GM06990 (cell line): ENCODE data around the gene CMTM1.
A peak's percentile ranks its signal among the peaks of the same experiment; 100 is the strongest.

Source experiments
- DNase-seq: peaks from one replicate; pipeline ENCODE4 v3.0.0-alpha.2; 2011; ENCODE audit not compliant: insufficient read length; ENCODE audit errors: extremely low read depth
- H3K27me3 ChIP-seq: replicated peaks from 2 replicates; pipeline ENCODE4 v1.6.0; 2011; ENCODE audit warnings: low read length; ENCODE audit not compliant: control insufficient read depth, insufficient read depth
- H3K36me3 ChIP-seq: 2 replicates; pipeline ENCODE4 v1.5.1; 2011; ENCODE audit warnings: low read length; ENCODE audit not compliant: control insufficient read depth, insufficient read depth
- H3K4me3 ChIP-seq: replicated peaks from 2 replicates; pipeline ENCODE4 v1.5.1; 2011; ENCODE audit warnings: low read depth, mild to moderate bottlenecking, control low read depth, low read length
- TF ChIP-seq, protein P1 (sequence below): IDR thresholded peaks from 2 replicates; pipeline ENCODE4 v1.5.1; 2011; ENCODE audit warnings: low read length, control low read depth, mild to moderate bottlenecking, inconsistent platforms; ENCODE audit not compliant: insufficient read depth, poor library complexity, severe bottlenecking

CMTM1 gene

DNA sequence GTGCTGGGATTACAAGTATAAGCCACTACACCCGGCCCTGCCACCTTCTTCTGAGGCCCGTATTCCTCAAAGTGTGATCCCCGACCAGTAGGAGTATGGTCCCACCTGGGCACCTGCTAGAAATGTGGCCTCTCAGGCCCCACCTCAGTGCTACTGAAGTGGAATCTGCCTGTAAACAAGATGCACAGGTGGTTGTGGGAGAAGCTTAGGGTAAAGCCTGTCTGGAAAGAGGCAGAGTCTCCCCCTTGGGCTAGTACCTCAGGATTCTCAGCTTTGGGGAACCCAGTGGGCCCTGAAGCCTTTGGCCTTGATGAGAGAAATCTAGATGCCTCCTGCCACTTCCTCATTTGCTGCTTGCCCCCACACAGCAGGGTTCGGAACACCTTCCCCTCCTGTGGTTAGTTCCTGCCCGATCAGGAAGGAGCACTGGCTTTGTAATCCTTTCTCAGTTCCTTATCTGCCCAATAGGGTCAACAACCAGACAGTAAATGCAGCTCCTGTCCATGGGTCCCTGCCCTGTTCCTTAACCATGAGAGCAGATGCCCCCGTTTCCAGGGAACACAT is 41.6 kb upstream of the CMTM1 start:
- DNase-seq, result peak; percentile 79
- TF ChIP-seq, protein P1, sequence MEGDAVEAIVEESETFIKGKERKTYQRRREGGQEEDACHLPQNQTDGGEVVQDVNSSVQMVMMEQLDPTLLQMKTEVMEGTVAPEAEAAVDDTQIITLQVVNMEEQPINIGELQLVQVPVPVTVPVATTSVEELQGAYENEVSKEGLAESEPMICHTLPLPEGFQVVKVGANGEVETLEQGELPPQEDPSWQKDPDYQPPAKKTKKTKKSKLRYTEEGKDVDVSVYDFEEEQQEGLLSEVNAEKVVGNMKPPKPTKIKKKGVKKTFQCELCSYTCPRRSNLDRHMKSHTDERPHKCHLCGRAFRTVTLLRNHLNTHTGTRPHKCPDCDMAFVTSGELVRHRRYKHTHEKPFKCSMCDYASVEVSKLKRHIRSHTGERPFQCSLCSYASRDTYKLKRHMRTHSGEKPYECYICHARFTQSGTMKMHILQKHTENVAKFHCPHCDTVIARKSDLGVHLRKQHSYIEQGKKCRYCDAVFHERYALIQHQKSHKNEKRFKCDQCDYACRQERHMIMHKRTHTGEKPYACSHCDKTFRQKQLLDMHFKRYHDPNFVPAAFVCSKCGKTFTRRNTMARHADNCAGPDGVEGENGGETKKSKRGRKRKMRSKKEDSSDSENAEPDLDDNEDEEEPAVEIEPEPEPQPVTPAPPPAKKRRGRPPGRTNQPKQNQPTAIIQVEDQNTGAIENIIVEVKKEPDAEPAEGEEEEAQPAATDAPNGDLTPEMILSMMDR, result peak; percentile 3
- no peaks in the 10 kb centered on the region; the same call in 1 of the 2 replicates for H3K36me3 ChIP-seq
- H3K4me3 ChIP-seq, result no peak overlapping the region
- H3K27me3 ChIP-seq, result no peaks in the 10 kb centered on the region; the same call in 1 of the 2 replicates

DNA sequence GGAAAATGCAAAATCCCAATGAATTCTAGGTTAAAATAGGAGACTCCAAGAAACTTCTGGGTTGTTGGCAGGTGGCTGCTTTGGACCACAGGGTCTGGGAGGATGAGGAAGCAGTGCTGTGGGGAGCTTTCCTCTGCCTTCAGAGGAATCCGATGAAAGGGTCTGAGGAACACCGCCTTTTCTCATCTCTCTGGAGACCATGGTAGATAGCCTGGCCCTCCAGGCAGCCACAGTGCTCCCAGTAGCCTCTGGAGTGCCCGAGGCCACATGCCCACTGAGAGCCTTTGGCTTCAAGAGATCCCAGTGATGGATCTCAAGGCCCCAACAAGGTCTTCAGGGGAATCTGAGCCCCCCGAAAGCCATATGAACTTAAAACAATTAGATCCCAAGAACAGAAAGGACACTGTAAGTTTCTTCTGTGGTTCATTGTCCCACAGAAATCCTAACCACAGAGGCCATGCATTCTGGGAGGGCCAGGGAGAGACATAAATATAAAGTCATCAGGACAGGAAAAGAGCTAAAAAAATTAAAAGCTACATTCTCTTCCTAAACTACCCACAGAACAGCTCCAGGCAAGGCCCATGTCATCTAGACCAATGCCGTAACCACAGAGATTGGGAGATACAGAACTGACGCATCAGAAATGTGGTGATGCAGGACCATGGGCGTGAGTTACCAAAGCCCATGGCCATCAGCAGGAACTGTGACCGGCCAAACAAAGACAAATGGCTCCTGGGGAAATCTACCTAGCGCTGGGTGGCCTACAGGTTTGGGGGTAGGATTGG is 40.7 kb upstream of the CMTM1 start:
- TF ChIP-seq, protein P1, result no peak
- no peaks in the 10 kb centered on the region; the same call in 1 of the 2 replicates for H3K27me3 ChIP-seq
- H3K4me3 ChIP-seq, result no peak overlapping the region
- no peak for DNase-seq
- no peaks in the 10 kb centered on the region; the same call in 1 of the 2 replicates for H3K36me3 ChIP-seq

DNA sequence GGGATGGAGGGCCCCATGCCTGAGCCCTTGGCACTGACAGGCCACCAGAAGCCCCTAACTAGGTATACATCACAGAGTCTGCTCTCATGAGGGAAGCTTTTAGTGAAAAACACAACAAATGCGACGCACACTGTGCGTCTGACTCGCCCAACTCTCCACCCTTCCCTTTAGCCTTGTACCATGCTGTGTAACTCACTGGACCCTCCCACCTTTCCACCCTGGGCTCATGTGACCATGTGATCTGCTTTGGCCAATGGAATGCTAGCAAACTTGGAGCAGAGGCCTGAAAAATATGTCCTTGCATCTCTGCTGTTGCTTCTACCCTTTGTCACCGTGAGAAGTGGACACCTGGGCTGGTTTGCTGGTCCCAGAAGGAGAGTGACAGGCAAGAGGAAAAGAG is 37.9 kb upstream of the CMTM1 start:
- TF ChIP-seq, protein P1, result no peak
- no peak for DNase-seq
- Histone ChIP-seq H3K27me3 (no peaks in the 10 kb centered on the region; the same call in 1 of the 2 replicates), H3K36me3 (no peaks in the 10 kb centered on the region; the same call in 1 of the 2 replicates), H3K4me3 (no peak overlapping the region)

DNA sequence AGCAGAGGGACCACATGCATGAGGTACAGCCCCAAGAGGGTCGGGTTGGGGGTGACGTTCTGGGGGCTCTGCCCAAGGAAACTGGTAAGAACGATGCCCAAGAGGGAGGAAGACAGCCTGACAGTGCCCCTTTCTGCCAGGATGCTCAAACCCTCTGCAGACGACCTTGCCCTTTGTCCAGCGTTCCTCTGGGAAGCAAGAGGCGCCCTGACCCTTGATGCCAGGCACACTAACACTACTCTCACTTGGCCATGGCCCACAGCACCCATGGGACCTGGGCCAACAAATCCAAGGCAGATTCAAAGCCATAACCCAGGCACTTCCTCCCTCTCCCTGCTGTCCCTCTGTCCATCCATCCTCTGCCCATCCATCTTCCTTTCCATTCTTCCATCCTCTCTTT is 36.8 kb upstream of the CMTM1 start:
- DNase-seq, result no peak
- Histone ChIP-seq H3K4me3 (no peak overlapping the region), H3K36me3 (no peaks in the 10 kb centered on the region; the same call in 1 of the 2 replicates), H3K27me3 (no peaks in the 10 kb centered on the region; the same call in 1 of the 2 replicates)
- TF ChIP-seq, protein P1, result no peak

DNA sequence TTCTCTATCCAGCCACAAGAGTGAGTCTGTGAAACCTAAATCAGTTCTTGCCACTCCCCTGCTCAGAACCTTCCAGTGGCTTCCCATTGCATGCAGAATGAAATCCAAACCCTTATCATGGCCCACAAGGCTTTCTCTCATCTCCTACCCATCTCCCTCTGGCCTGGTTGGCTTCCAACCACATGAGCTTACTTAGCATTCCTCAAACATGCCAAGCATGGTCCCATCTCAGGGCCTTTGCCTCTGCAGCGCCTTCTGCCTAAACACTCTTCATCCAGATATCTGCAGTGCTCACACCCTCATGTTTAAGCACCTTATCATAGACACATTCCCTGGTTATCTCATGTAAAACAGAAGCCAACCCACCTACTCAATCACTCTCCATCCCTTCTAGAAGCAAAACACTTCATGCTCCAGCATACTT is 31.9 kb upstream of the CMTM1 start:
- Histone ChIP-seq H3K36me3 (no peaks in the 10 kb centered on the region), H3K27me3 (no peaks in the 10 kb centered on the region; the same call in 1 of the 2 replicates), H3K4me3 (no peak overlapping the region)
- no peak for DNase-seq
- TF ChIP-seq, protein P1, result no peak
